C1 segment of cervical spinal cord (tissue), 14 donors: ENCODE measurements around the gene SLC4A4.
A peak's percentile ranks its signal among the peaks of the same experiment; 100 is the strongest.
"Not testable (repeated sequence)": the region's sequence is repeated elsewhere in the genome, so short reads cannot be mapped to it uniquely, and the experiment has no call there.

Experiments used
- DNase-seq, 14 donors: peaks; one replicate each; lab custom pipeline; 2025; lab: John Stamatoyannopoulos, UW

The SLC4A4 gene

GRCh38 chr4:71408961-71409360, 70.1 kb downstream of the SLC4A4 start:
- not testable (repeated sequence) for DNase-seq

DNA sequence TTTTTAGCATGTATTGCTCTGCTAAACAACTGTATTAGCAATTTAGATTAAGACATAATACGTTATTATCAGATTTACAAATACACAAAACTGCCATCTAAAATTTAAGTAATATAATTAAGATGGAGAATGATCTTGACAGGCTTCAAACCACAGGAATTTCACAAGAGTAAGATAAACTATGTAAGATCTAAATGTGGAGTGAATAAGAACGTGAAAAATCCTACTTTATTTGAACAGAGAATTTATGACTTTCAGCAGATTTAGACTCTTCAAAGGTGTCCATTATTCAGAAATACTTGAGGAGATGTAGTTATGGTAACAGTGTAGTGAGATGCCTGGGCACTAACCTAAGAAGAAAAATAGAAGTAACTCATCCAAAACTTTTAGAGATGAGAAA, 73.2 kb downstream of the SLC4A4 start:
- DNase-seq, result no peak

DNA sequence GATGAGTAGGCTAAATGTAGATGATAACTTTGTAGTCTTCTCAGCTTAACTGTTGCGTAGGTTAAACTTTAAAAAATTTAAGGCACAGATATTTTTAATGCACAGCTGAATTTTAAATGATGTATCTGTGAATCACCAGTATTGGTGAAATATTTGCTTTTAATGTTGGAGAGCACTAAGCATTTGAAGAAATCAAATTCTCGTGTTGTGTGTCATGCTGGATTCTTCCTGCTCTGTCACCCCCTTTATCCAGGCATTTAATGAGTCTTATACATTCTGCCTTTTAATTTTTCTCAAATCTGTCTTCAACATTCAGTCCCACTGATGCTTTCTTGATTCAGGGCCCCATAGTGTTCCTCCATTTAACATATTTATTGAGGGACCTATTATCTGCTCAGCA, 76.7 kb downstream of the SLC4A4 start:
- DNase-seq, result no peak

GRCh38 chr4:71417150-71417549, 78.3 kb downstream of the SLC4A4 start:
- no peak for DNase-seq

GRCh38 chr4:71426381-71427042, 87.7 kb downstream of the SLC4A4 start:
- no peak for DNase-seq

DNA sequence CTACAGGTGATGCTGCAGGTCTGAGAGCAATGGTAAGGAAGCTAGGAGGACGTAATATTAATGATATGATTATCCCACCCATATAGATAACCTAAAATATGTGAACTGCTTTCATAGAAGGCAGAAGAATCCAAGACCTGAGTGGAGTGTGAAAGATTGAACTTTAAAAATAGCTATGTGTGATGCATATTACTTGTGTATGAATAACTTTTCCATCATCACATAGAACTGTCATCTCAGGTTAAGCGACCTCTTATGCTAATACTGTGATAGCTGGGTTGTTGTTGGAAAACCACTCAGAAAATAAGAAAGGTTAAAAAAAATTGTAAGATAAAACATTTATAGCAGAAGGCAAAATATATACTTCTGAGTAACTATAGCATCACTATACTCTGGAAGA, 90.3 kb downstream of the SLC4A4 start:
- DNase-seq, result no peak

DNA sequence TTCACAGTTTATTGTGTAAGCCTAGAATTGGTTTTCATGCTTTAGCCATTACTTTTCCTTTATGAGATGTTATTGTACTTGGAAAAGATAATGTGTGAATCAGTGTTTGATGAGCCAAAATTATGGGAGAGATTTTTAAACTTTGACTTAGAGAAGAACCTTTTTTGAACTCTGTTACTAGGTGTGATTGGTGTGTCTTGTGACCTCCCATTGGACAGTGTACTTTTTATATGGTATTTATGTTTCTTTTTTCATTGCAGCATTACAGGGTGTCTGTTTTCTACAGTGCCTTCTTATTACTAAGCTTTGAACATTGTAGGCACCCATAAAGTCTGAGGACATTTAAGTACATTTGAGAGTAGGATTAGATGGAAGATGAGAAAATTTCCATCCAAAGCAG, 91.1 kb downstream of the SLC4A4 start:
- no peak for DNase-seq

DNA sequence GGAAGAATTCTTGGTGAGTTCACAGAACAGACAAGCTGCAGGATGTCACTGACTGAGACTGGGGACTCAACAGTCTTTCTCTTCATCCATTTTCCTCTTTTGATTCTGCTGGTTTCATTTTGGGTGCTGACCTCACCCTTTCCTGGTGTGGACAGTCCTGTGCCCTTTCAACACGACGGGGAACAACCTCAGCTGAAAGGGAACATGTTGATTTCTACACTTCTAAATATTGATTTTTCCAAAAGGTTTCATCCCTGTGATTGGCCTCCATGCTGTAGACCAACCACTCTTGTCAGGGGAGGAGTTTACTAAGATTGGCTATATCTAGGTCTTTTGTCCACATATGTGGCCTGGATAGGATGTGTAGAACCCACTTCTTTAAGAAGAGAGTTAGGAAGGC, 91.8 kb downstream of the SLC4A4 start:
- DNase-seq, result no peak

GRCh38 chr4:71440612-71441011, 101.8 kb downstream of the SLC4A4 start:
- DNase-seq, result no peak

DNA sequence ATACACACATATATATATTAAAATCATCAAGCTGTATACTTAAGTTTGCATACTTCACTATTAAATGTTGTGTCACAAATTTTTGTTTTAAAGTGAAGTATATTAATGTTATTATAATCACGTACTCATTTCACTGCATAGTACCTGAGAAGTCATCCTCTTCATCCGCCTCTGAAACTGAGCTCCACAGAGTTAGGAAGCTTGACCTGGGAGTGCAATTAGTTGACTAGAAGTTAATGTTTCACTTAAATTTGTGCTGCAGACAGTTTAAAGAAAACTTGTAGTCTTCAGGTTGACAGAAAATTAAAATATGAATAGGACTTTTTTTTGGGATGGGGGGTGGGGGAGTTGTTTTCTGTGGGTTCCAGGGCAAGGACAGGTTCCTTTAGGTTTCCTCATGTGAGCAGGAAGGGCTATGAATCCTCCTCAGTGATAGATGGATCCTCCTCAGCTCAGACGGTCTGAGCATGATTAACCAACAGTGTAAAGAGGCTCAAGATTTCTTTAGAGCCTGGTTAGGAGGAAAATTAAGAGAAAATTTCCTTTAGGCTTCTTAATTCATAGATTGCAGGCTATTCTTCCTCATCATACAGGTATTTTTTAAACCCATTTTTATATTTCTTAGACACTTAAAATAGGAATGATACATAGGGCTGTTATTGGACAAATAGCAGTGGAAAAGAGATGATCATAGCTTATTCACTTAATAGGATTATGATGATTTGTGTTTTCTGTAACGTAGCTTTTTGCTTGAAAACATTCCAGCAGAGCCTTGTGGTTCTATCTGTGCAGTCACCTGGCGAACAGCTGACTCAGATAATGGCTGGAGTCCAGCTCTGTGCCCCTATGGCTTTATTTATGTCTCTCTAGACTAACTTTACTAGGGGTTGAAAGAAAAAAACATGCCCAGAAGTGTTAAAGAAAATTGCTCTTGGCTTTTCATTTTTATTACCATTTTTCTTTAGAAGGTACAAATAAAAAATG, 102.7 kb downstream of the SLC4A4 start:
- DNase-seq, result peak in 1 of 14 donors; percentile 15

DNA sequence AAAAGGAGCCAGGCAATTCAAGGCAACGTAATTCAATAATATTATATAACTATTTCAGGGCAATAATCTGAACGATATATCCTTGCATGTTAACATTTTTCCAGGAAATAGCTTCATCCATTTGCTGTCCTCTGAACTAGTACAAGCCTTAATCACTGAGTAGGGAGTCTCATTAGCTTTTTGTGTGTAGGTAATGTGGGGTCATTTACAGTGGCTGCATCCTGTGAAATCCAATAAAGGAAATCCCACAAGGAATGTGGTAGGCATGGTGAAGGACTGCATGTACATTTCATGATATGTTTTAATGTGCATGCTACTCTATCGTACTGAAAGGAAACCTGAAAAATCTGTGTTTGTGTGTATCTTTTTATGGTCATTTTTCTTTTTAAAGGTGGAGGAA, 103.5 kb downstream of the SLC4A4 start:
- no peak for DNase-seq

GRCh38 chr4:71444395-71444794, 105.6 kb downstream of the SLC4A4 start:
- DNase-seq, result no peak

- no peak for DNase-seq
Measured at GRCh38 chr4:71445811-71446210, 107.0 kb downstream of the SLC4A4 start.

DNA sequence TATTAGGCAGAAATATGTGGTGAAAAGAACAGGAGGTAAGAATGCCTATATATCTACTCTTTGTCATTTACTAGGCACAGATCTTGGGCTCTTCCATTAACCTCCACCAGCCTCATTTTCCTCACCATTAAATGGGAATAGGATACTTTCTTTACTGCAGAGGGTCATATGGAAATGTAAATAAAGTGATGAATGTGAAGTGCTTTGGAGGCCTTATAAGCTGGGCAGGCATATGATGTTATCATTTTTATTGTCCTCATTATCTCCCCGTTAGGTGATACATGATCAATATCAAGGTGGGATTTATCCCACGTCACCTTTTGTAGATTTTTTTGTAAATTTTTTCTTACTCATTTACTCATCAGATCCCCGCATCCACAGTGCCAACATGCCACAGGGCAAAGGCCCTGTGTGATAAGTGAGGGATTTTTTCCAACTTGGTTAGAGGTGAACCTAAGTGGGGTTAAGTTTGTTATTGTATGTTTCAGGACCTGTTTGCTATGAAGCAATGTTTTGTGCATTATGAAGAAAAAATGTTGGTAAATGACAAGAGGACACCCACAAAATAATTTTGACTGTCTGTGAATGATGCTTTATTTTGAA, 107.8 kb downstream of the SLC4A4 start:
- no peak for DNase-seq

- DNase-seq, result no peak
Measured at GRCh38 chr4:71449040-71449439, 110.2 kb downstream of the SLC4A4 start.

GRCh38 chr4:71449878-71450277, 111.1 kb downstream of the SLC4A4 start:
- no peak for DNase-seq

GRCh38 chr4:71453531-71453930, 114.7 kb downstream of the SLC4A4 start:
- DNase-seq, result peak in 1 of 14 donors; percentile 97

DNA sequence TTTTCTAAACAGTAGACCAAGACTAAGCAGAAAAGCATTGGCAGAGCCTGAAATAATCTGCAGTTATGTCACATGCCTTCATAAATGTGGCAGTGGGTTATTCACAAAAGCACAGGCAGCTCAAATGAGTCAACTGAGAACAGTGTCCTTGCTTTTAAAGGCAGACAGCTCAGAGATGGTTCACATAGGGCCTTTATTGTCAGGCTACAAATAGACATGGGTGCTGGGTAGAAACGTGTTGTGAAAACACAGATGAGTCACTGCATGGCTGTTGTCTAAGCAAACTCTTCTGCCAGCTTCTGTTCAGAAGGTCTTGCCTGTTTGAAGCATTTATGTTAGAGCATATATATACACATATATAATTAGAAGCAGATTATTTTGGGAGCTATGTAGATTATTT, 118.0 kb downstream of the SLC4A4 start:
- peak in 3 of 14 donors; percentile 6 to 40 (median 32) for DNase-seq

DNA sequence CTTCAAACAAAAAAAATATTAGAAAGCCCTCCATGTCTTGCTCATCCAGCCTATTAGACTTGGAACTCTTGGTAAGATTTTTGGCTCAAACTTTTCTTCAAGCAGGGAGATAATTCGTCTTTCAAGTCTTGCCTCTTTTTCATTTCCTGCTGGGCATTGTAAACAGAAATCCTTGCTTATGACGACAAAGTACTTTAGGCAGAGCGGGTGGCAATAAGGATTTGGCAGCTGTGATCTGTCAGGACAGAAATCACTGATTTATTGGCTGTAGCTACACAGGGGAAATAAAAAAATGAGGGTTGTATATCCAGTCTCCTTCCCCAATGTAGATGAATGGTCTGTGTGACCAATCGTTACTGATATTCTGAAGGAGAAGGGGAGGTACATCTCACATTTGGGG, 121.6 kb downstream of the SLC4A4 start:
- no peak for DNase-seq

DNA sequence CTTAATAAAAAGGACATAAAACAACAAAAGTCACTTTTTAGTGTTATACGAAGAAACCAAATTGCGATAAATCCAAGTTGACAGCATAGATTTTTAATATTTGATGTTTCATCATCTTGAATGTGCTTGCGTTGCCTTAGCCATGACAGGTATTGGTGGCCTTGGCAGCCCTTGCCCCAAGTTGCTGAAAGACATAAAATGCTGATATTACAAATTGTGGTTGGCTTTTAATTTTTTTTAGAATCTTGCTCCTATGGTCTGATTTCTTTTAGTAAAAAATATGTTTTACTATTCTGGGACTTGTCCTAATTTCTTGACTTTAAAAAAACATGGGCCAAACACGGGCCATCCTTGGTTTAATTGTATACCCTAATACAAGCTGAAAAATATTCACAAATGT, 122.6 kb downstream of the SLC4A4 start:
- DNase-seq, result no peak

DNA sequence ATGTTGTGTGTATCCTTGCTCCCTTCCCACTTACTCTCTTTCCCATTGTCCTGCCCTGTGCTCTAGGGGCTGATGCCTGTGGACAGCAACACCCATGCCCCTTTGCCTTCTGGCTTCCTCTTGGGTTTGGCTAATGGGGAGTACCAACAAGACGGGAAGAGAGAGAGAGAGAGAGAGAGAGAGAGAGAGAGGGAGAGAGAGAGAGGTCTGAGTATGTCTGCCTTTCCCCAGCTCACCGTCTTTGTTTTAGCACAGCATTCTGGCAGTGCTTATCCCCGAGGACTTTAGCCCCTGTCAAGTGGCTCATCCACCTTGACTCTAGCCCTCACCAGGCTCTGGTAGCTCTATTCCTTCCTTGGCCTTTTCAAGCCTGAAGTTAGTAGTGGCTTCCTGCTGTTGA, 128.0 kb downstream of the SLC4A4 start:
- no peak for DNase-seq

DNA sequence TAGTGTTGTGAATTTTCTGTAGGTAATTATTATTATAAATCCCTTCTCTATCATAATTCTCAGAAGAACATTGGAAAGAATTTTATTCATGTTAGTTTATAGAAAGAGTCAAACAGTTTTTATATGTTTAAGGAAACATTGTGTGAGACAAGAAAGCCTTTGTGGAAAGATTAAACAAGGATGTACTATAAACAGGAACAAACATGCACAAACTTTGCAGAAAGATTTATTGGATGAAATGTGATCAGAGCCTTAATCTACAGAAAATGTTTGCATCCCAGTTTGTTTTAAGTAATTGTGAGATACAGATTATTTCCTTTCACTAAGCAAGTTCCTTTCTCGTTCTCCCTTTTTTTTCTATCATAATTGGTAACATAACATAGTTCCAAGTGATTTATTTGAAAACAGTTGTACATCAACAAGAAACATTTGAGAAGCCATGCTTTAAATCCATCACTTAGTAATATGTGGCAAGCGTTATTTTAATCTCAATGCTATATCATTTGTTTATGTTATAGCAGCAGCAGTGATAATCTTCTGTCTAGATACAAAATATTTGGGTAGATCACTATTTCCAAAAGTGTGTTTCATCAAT, 129.4 kb downstream of the SLC4A4 start:
- no peak for DNase-seq
